ENCODE results near the gene PCDHB8.
"Not testable (repeated sequence)": the region's sequence is repeated elsewhere in the genome, so short reads cannot be mapped to it uniquely, and the experiment has no call there.

PCDHB8 gene

GRCh38 chr5:141182248-141182647 lies 4.7 kb downstream of the PCDHB8 start, which contains the start of gene PCDHB16:
Gene PCDHB16 (plus strand): TSS chr5:141182387. CDS start chr5:141182560, 173 bp downstream.
- H3K36me3 ChIP-seq (ENCODE audit: control insufficient read depth in 1 of 2, insufficient read depth in 2 of 2, low read length in 2 of 2): no peaks in the 10 kb centered on the region
- H3K27ac ChIP-seq (ENCODE audit: low read depth, low read length): no peak within 1 kb of the TSS
- H3K27me3 ChIP-seq (ENCODE audit: control insufficient read depth in 1 of 2, insufficient read depth in 2 of 2, low read length in 2 of 2): no peaks in the 10 kb centered on the region
- peaks cover 9 to 27% of the 10 kb centered on the region in 2 donors for H3K9me3 ChIP-seq (ENCODE audit: control insufficient read depth in 1 of 2, low read length in 2 of 2)
- peak within 1 kb of the TSS in 1 of 2 donors; percentile 21 for H3K4me3 ChIP-seq (ENCODE audit: low read depth in 1 of 2, low read length in 2 of 2)
- H3K4me1 ChIP-seq (ENCODE audit: control insufficient read depth in 1 of 2, insufficient read depth in 2 of 2, low read length in 2 of 2): no peaks in the 10 kb centered on the region
- H3K9ac ChIP-seq (ENCODE audit: low read depth in 1 of 2, low read length in 2 of 2): no peak within 1 kb of the TSS

DNA sequence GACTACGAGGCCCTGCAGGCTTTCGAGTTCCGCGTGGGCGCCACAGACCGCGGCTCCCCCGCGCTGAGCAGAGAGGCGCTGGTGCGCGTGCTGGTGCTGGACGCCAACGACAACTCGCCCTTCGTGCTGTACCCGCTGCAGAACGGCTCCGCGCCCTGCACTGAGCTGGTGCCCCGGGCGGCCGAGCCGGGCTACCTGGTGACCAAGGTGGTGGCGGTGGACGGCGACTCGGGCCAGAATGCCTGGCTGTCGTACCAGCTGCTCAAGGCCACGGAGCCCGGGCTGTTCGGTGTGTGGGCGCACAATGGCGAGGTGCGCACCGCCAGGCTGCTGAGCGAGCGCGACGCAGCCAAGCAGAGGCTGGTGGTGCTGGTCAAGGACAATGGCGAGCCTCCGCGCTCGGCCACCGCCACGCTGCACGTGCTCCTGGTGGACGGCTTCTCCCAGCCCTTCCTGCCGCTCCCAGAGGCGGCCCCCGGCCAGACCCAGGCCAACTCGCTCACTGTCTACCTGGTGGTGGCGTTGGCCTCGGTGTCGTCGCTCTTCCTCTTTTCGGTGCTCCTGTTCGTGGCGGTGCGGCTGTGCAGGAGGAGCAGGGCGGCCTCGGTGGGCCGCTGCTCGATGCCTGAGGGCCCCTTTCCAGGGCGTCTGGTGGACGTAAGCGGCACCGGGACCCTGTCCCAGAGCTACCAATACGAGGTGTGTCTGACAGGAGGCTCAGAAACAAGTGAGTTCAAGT lies 6.7 kb downstream of the PCDHB8 start:
- H3K36me3 ChIP-seq (ENCODE audit: control insufficient read depth in 1 of 2, insufficient read depth in 2 of 2, low read length in 2 of 2); H3K27ac ChIP-seq (ENCODE audit: low read depth, low read length); H3K4me3 ChIP-seq (ENCODE audit: low read depth in 1 of 2, low read length in 2 of 2); H3K4me1 ChIP-seq (ENCODE audit: control insufficient read depth in 1 of 2, insufficient read depth in 2 of 2, low read length in 2 of 2); H3K9ac ChIP-seq (ENCODE audit: low read depth in 1 of 2, low read length in 2 of 2); H3K27me3 ChIP-seq (ENCODE audit: control insufficient read depth in 1 of 2, insufficient read depth in 2 of 2, low read length in 2 of 2): not testable (repeated sequence)
- H3K9me3 ChIP-seq (ENCODE audit: control insufficient read depth in 1 of 2, low read length in 2 of 2): peaks cover 17% of the 10 kb centered on the region in 2 donors

GRCh38 chr5:141186897-141187512 lies 9.4 kb downstream of the PCDHB8 start, which contains the start of gene PCDHB9:
Gene PCDHB9 (plus strand): TSS chr5:141187161. CDS start chr5:141187319, 158 bp downstream.
- no peak within 1 kb of the TSS for H3K27ac ChIP-seq (ENCODE audit: low read depth, low read length)
- H3K4me1 ChIP-seq (ENCODE audit: control insufficient read depth in 1 of 2, insufficient read depth in 2 of 2, low read length in 2 of 2): no peaks in the 10 kb centered on the region
- no peak within 1 kb of the TSS for H3K9ac ChIP-seq (ENCODE audit: low read depth in 1 of 2, low read length in 2 of 2)
- H3K9me3 ChIP-seq (ENCODE audit: control insufficient read depth in 1 of 2, low read length in 2 of 2): peaks cover 15 to 17% of the 10 kb centered on the region in 2 donors
- H3K36me3 ChIP-seq (ENCODE audit: control insufficient read depth in 1 of 2, insufficient read depth in 2 of 2, low read length in 2 of 2): no peaks in the 10 kb centered on the region
- H3K4me3 ChIP-seq (ENCODE audit: low read depth in 1 of 2, low read length in 2 of 2): peak within 1 kb of the TSS in 1 of 2 donors; percentile 45
- no peaks in the 10 kb centered on the region for H3K27me3 ChIP-seq (ENCODE audit: control insufficient read depth in 1 of 2, insufficient read depth in 2 of 2, low read length in 2 of 2)

- H3K27ac ChIP-seq (ENCODE audit: low read depth, low read length); H3K27me3 ChIP-seq (ENCODE audit: control insufficient read depth in 1 of 2, insufficient read depth in 2 of 2, low read length in 2 of 2); H3K36me3 ChIP-seq (ENCODE audit: control insufficient read depth in 1 of 2, insufficient read depth in 2 of 2, low read length in 2 of 2); H3K4me3 ChIP-seq (ENCODE audit: low read depth in 1 of 2, low read length in 2 of 2); H3K9ac ChIP-seq (ENCODE audit: low read depth in 1 of 2, low read length in 2 of 2); H3K4me1 ChIP-seq (ENCODE audit: control insufficient read depth in 1 of 2, insufficient read depth in 2 of 2, low read length in 2 of 2): not testable (repeated sequence)
- peaks cover 10 to 15% of the 10 kb centered on the region in 2 donors for H3K9me3 ChIP-seq (ENCODE audit: control insufficient read depth in 1 of 2, low read length in 2 of 2)
Observed at GRCh38 chr5:141188682-141189081, 11.1 kb downstream of the PCDHB8 start.

DNA sequence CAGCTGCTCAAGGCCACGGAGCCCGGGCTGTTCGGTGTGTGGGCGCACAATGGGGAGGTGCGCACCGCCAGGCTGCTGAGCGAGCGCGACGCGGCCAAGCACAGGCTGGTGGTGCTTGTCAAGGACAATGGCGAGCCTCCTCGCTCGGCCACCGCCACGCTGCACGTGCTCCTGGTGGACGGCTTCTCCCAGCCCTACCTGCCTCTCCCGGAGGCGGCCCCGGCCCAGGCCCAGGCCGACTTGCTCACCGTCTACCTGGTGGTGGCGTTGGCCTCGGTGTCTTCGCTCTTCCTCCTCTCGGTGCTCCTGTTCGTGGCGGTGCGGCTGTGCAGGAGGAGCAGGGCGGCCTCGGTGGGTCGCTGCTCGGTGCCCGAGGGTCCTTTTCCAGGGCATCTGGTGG lies 11.5 kb downstream of the PCDHB8 start:
- peaks cover 11 to 14% of the 10 kb centered on the region in 2 donors for H3K9me3 ChIP-seq (ENCODE audit: control insufficient read depth in 1 of 2, low read length in 2 of 2)
- not testable (repeated sequence) for H3K27ac ChIP-seq (ENCODE audit: low read depth, low read length); H3K4me1 ChIP-seq (ENCODE audit: control insufficient read depth in 1 of 2, insufficient read depth in 2 of 2, low read length in 2 of 2); H3K4me3 ChIP-seq (ENCODE audit: low read depth in 1 of 2, low read length in 2 of 2); H3K9ac ChIP-seq (ENCODE audit: low read depth in 1 of 2, low read length in 2 of 2); H3K36me3 ChIP-seq (ENCODE audit: control insufficient read depth in 1 of 2, insufficient read depth in 2 of 2, low read length in 2 of 2); H3K27me3 ChIP-seq (ENCODE audit: control insufficient read depth in 1 of 2, insufficient read depth in 2 of 2, low read length in 2 of 2)

- Histone ChIP-seq H3K27ac (ENCODE audit: low read depth, low read length) (no peak within 1 kb of the TSS), H3K4me1 (ENCODE audit: control insufficient read depth in 1 of 2, insufficient read depth in 2 of 2, low read length in 2 of 2) (no peaks in the 10 kb centered on the region), H3K27me3 (ENCODE audit: control insufficient read depth in 1 of 2, insufficient read depth in 2 of 2, low read length in 2 of 2) (no peaks in the 10 kb centered on the region), H3K36me3 (ENCODE audit: control insufficient read depth in 1 of 2, insufficient read depth in 2 of 2, low read length in 2 of 2) (no peaks in the 10 kb centered on the region), H3K9me3 (ENCODE audit: control insufficient read depth in 1 of 2, low read length in 2 of 2) (peaks cover 13 to 14% of the 10 kb centered on the region in 2 donors), H3K4me3 (ENCODE audit: low read depth in 1 of 2, low read length in 2 of 2) (no peak within 1 kb of the TSS), H3K9ac (ENCODE audit: low read depth in 1 of 2, low read length in 2 of 2) (no peak within 1 kb of the TSS)
Observed at GRCh38 chr5:141192110-141192725, 14.6 kb downstream of the PCDHB8 start, which contains the start of gene PCDHB10. Gene PCDHB10 (plus strand): TSS chr5:141192353. CDS start chr5:141192553, 200 bp downstream.

GRCh38 chr5:141194332-141194731 lies 16.7 kb downstream of the PCDHB8 start:
- H3K27me3 ChIP-seq (ENCODE audit: control insufficient read depth in 1 of 2, insufficient read depth in 2 of 2, low read length in 2 of 2); H3K4me1 ChIP-seq (ENCODE audit: control insufficient read depth in 1 of 2, insufficient read depth in 2 of 2, low read length in 2 of 2); H3K4me3 ChIP-seq (ENCODE audit: low read depth in 1 of 2, low read length in 2 of 2); H3K36me3 ChIP-seq (ENCODE audit: control insufficient read depth in 1 of 2, insufficient read depth in 2 of 2, low read length in 2 of 2); H3K27ac ChIP-seq (ENCODE audit: low read depth, low read length); H3K9ac ChIP-seq (ENCODE audit: low read depth in 1 of 2, low read length in 2 of 2): not testable (repeated sequence)
- peaks cover 7 to 21% of the 10 kb centered on the region in 2 donors for H3K9me3 ChIP-seq (ENCODE audit: control insufficient read depth in 1 of 2, low read length in 2 of 2)

GRCh38 chr5:141196363-141196762 lies 18.8 kb downstream of the PCDHB8 start:
- no peak overlapping the region for H3K4me3 ChIP-seq (ENCODE audit: low read depth in 1 of 2, low read length in 2 of 2)
- no peak overlapping the region for H3K9ac ChIP-seq (ENCODE audit: low read depth in 1 of 2, low read length in 2 of 2)
- H3K27me3 ChIP-seq (ENCODE audit: control insufficient read depth in 1 of 2, insufficient read depth in 2 of 2, low read length in 2 of 2): no peaks in the 10 kb centered on the region
- H3K27ac ChIP-seq (ENCODE audit: low read depth, low read length): no peak overlapping the region
- no peaks in the 10 kb centered on the region for H3K4me1 ChIP-seq (ENCODE audit: control insufficient read depth in 1 of 2, insufficient read depth in 2 of 2, low read length in 2 of 2)
- H3K36me3 ChIP-seq (ENCODE audit: control insufficient read depth in 1 of 2, insufficient read depth in 2 of 2, low read length in 2 of 2): no peaks in the 10 kb centered on the region
- peaks cover 11 to 34% of the 10 kb centered on the region in 2 donors for H3K9me3 ChIP-seq (ENCODE audit: control insufficient read depth in 1 of 2, low read length in 2 of 2)

DNA sequence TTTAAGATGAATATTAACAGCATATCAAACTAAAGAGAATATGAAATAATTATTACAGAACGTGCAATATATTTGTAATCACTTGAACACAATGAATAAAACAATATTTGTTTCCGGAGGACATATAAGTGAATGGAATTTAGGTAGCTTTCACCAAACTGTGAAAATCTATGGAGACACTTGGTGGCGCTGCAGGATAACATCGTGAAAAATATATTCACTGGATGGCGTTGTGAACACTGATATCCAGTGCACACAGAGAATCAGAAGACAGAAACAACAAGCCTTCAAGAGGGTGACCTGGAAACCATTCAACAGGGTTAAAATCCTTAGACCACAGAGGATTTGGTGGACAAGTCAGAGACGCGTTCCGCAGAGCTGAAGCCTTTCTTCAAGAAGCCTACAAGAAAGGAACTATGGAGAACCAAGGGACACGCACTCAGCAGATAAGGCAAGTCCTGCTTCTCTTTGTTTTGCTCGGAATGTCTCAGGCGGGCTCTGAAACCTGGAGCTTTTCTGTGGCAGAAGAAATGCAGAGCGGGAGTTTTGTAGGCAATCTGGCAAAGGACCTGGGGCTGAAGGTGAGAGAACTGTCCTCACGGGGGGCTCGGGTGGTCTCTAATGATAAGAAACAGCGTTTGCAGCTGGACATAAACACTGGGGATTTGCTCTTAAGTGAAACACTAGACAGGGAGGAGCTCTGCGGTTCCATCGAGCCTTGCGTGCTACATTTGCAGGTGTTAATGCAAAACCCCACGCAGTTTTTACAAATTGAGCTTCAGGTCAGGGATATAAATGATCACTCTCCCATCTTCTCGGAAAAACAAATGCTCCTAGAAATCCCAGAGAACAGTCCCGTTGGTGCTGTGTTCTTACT lies 22.0 kb downstream of the PCDHB8 start, which contains the start of gene PCDHB11:
PCDHB11 (plus strand) TSS at position 269 of the 877 bp plus-strand sequence; CDS start at position 417, 148 bp downstream.
- Histone ChIP-seq H3K27me3 (ENCODE audit: control insufficient read depth in 1 of 2, insufficient read depth in 2 of 2, low read length in 2 of 2) (no peaks in the 10 kb centered on the region), H3K4me1 (ENCODE audit: control insufficient read depth in 1 of 2, insufficient read depth in 2 of 2, low read length in 2 of 2) (no peaks in the 10 kb centered on the region), H3K9ac (ENCODE audit: low read depth in 1 of 2, low read length in 2 of 2) (no peak within 1 kb of the TSS), H3K27ac (ENCODE audit: low read depth, low read length) (no peak within 1 kb of the TSS), H3K9me3 (ENCODE audit: control insufficient read depth in 1 of 2, low read length in 2 of 2) (peaks cover 5 to 30% of the 10 kb centered on the region in 2 donors), H3K36me3 (ENCODE audit: control insufficient read depth in 1 of 2, insufficient read depth in 2 of 2, low read length in 2 of 2) (no peaks in the 10 kb centered on the region), H3K4me3 (ENCODE audit: low read depth in 1 of 2, low read length in 2 of 2) (peak within 1 kb of the TSS in 1 of 2 donors; percentile 12)
